Prostate gland (tissue), 2 donors: ENCODE data around the gene BRCA2.

Source experiments
- POLR2A ChIP-seq: fragments of 450-650 bp; IDR thresholded peaks from one replicate; pipeline ENCODE4 v1.6.1; 2016; ENCODE audit warnings: antibody characterized with exemption, mild to moderate bottlenecking
- TF ChIP-seq, protein P1 (sequence below), 4 experiments: fragments of 200-600 bp in 2 of 4; fragments of 450-650 bp in 2 of 4; sonication (generic) in 2 of 4; IDR thresholded peaks; 1 replicate in 3 of 4; 2 replicates in 1 of 4; pipeline ENCODE4 v1.5.1; 2016 to 2019; ENCODE audit warnings: antibody characterized with exemption in 4 of 4, mild to moderate bottlenecking in 2 of 4, moderate library complexity in 2 of 4

DNA sequence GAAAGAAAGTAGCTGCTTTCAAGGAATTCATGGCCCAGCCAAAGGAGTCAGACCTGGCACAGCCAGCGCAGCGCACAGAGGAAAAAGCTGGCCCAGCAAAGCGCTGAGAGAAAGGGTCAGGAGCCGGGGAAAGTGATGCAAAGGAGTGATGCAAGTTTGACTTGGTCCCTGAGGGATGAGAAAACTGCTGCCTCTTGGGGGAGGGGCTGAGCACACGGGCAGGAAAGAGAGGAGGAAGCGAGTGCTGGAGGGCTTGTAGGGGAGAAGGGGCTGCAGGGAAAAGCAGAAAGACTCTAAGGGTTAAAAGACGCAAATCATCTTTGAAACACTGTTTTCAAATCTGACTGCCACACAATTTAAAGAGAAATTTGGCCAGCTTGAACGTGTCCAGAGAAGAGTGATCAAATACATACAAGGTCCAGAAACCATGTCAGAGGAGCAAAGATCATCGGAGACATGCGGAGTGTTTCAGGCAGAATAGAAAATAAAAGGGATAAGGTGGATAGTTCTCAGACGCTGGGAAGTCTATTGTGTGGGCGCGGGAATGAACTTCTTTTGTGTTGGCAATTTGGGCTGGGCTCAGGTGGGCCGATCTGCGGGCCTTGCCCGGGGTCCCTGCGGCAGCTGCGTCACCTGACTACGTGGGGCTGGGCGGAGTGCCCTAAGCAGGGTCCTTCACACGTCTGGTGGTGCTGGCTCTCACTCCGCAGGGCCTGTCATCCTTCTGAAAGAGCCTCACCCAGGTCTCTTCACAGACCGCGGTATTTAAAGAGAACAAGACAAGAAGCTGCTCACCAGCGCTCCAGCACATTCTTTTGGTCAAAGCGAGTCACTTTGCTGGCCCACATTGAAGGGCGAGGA lies 94.5 kb downstream of the BRCA2 start:
- TF ChIP-seq, protein P1, sequence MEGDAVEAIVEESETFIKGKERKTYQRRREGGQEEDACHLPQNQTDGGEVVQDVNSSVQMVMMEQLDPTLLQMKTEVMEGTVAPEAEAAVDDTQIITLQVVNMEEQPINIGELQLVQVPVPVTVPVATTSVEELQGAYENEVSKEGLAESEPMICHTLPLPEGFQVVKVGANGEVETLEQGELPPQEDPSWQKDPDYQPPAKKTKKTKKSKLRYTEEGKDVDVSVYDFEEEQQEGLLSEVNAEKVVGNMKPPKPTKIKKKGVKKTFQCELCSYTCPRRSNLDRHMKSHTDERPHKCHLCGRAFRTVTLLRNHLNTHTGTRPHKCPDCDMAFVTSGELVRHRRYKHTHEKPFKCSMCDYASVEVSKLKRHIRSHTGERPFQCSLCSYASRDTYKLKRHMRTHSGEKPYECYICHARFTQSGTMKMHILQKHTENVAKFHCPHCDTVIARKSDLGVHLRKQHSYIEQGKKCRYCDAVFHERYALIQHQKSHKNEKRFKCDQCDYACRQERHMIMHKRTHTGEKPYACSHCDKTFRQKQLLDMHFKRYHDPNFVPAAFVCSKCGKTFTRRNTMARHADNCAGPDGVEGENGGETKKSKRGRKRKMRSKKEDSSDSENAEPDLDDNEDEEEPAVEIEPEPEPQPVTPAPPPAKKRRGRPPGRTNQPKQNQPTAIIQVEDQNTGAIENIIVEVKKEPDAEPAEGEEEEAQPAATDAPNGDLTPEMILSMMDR (IDR thresholded peaks at IDR 0.05): no peak
- TF ChIP-seq POLR2A: no peak
